HepG2 (cell line): ENCODE measurements around the gene PADI6. TPM values are rescaled to one million over a fixed set of nuclear protein-coding genes. Genes with fewer than 3 reads are reported as not detected.

ENCODE experiments used
- ELF1 ChIP-seq: sonication (generic); formaldehyde crosslinking; IDR thresholded peaks from 2 replicates; pipeline ENCODE4 v1.4.0; 2020; ENCODE audit warnings: missing genetic modification reagents
- HES4 ChIP-seq: sonication (generic); formaldehyde crosslinking; IDR thresholded peaks from 2 replicates; pipeline ENCODE4 v1.9.0; 2021; ENCODE audit warnings: mild to moderate bottlenecking, missing genetic modification reagents, borderline replicate concordance
- HNRNPK ChIP-seq: fragments of 200-400 bp; formaldehyde crosslinking; IDR thresholded peaks from 2 replicates; pipeline ENCODE4 v1.6.1; 2018; ENCODE audit warnings: low read length, low read depth, moderate library complexity, mild to moderate bottlenecking; ENCODE audit not compliant: poor library complexity, severe bottlenecking
- KMT2B ChIP-seq: IDR thresholded peaks from 2 replicates; pipeline ENCODE4 v1.6.1; 2016; ENCODE audit warnings: missing genetic modification reagents, missing compliant biosample characterization
- MIER3 ChIP-seq: IDR thresholded peaks from 2 replicates; pipeline ENCODE4 v1.6.1; 2016; ENCODE audit warnings: missing compliant biosample characterization, borderline replicate concordance
- NFE2L1 ChIP-seq: sonication (generic); formaldehyde crosslinking; IDR thresholded peaks from 2 replicates; pipeline ENCODE4 v1.4.0; 2020; ENCODE audit warnings: missing genetic modification reagents, mild to moderate bottlenecking, borderline replicate concordance
- RFX3 ChIP-seq: IDR thresholded peaks from 2 replicates; pipeline ENCODE4 v1.6.1; 2016; ENCODE audit warnings: missing biosample characterization, missing genetic modification reagents
- SIN3A ChIP-seq: IDR thresholded peaks from 2 replicates; pipeline ENCODE4 v1.6.1; 2011; ENCODE audit warnings: low read depth, mild to moderate bottlenecking, control low read depth, low read length, borderline replicate concordance
- STAT6 ChIP-seq: sonication (generic); formaldehyde crosslinking; IDR thresholded peaks from 2 replicates; pipeline ENCODE4 v1.4.0; 2020; ENCODE audit warnings: missing genetic modification reagents, mild to moderate bottlenecking, borderline replicate concordance
- TARDBP ChIP-seq: sonication (generic); formaldehyde crosslinking; IDR thresholded peaks from 2 replicates; pipeline ENCODE4 v1.8.0; 2022; ENCODE audit warnings: mild to moderate bottlenecking, missing genetic modification reagents
- ZFX ChIP-seq: sonication (generic); formaldehyde crosslinking; IDR thresholded peaks from 2 replicates; pipeline ENCODE4 v1.4.0; 2020; ENCODE audit warnings: mild to moderate bottlenecking, low read depth, missing genetic modification reagents, moderate library complexity
- ZMYM2 ChIP-seq: sonication (generic); formaldehyde crosslinking; IDR thresholded peaks from 2 replicates; pipeline ENCODE4 v1.8.0; 2022; ENCODE audit warnings: mild to moderate bottlenecking, missing genetic modification reagents
- ZNF18 ChIP-seq: sonication (generic); formaldehyde crosslinking; IDR thresholded peaks from 2 replicates; pipeline ENCODE4 v1.8.0; 2022; ENCODE audit warnings: mild to moderate bottlenecking, missing genetic modification reagents; ENCODE audit not compliant: insufficient replicate concordance
- polyA plus RNA-seq, 8 experiments: library from polyadenylated mRNA; depleted of rRNA in 3 of 8; stranded (reverse) in 7 of 8; unstranded in 1 of 8; fragments of >200 nt; fragmentation: Illumina TruSeq in 4 of 8; extraction: Trizol in 4 of 8; gene quantifications; 2 replicates each; pipeline versions ENCODE4 v1.2.1 to v1.2.3, GENCODE V29; 2011 to 2016; ENCODE audit warnings: low read depth in 4 of 8, missing spikeins in 1 of 8, mixed read lengths in 1 of 8; ENCODE audit not compliant: insufficient read depth in 1 of 8
- total RNA-seq, 5 experiments: library from RNA; depleted of rRNA; stranded (reverse); fragments of >200 nt; fragmentation: Illumina TruSeq; extraction: Trizol; gene quantifications; 2 replicates each; pipeline ENCODE4 v1.2.3, GENCODE V29; 2016; ENCODE audit warnings: low read depth in 1 of 5
- TF ChIP-seq, protein P1 (sequence below): sonication (generic); formaldehyde crosslinking; IDR thresholded peaks from 2 replicates; pipeline ENCODE4 v1.4.0; 2020; ENCODE audit warnings: mild to moderate bottlenecking, missing genetic modification reagents
- TF ChIP-seq, protein P2 (sequence below): sonication (generic); formaldehyde crosslinking; IDR thresholded peaks from 2 replicates; pipeline ENCODE4 v1.4.0; 2020; ENCODE audit warnings: missing genetic modification reagents, borderline replicate concordance
- TF ChIP-seq, protein P3 (sequence below): sonication (generic); formaldehyde crosslinking; IDR thresholded peaks from 2 replicates; pipeline ENCODE4 v1.8.1; 2022; ENCODE audit warnings: mild to moderate bottlenecking, missing genetic modification reagents

The PADI6 gene
- total and polyA plus RNA-seq, 2 of the 13 experiments (the other 11 are each of a cell fraction or from before 2014, with no cell fraction given), result not detected

- no peak for TF ChIP-seq STAT6 (CRISPR knock-in tag)
- no peak for TF ChIP-seq NFE2L1 (CRISPR knock-in tag)
- no peak for TF ChIP-seq KMT2B (CRISPR knock-in tag)
- TF ChIP-seq HNRNPK, result peak; percentile 30
- peak; percentile 29 for TF ChIP-seq ZNF18 (CRISPR knock-in tag)
- TF ChIP-seq, protein P1, sequence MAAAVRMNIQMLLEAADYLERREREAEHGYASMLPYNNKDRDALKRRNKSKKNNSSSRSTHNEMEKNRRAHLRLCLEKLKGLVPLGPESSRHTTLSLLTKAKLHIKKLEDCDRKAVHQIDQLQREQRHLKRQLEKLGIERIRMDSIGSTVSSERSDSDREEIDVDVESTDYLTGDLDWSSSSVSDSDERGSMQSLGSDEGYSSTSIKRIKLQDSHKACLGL (CRISPR knock-in tag), result no peak
- 0 out of 2 replicates have a peak, but pooled peaks have one; percentile 20 for TF ChIP-seq SIN3A
- TF ChIP-seq ELF1, result peak; percentile 40; the same call in 1 of the 2 replicates
- no peak for TF ChIP-seq HES4
- TF ChIP-seq ZFX (CRISPR knock-in tag), result peak; percentile 57
- TF ChIP-seq RFX3 (CRISPR knock-in tag), result no peak
- TF ChIP-seq MIER3 (CRISPR knock-in tag), result no peak
- TF ChIP-seq, protein P2, sequence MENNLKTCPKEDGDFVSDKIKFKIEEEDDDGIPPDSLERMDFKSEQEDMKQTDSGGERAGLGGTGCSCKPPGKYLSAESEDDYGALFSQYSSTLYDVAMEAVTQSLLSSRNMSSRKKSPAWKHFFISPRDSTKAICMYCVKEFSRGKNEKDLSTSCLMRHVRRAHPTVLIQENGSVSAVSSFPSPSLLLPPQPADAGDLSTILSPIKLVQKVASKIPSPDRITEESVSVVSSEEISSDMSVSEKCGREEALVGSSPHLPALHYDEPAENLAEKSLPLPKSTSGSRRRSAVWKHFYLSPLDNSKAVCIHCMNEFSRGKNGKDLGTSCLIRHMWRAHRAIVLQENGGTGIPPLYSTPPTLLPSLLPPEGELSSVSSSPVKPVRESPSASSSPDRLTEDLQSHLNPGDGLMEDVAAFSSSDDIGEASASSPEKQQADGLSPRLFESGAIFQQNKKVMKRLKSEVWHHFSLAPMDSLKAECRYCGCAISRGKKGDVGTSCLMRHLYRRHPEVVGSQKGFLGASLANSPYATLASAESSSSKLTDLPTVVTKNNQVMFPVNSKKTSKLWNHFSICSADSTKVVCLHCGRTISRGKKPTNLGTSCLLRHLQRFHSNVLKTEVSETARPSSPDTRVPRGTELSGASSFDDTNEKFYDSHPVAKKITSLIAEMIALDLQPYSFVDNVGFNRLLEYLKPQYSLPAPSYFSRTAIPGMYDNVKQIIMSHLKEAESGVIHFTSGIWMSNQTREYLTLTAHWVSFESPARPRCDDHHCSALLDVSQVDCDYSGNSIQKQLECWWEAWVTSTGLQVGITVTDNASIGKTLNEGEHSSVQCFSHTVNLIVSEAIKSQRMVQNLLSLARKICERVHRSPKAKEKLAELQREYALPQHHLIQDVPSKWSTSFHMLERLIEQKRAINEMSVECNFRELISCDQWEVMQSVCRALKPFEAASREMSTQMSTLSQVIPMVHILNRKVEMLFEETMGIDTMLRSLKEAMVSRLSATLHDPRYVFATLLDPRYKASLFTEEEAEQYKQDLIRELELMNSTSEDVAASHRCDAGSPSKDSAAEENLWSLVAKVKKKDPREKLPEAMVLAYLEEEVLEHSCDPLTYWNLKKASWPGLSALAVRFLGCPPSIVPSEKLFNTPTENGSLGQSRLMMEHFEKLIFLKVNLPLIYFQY (CRISPR knock-in tag), result no peak
- peak; percentile 25; the same call in 1 of the 2 replicates for TF ChIP-seq TARDBP (CRISPR knock-in tag)
- TF ChIP-seq, protein P3, sequence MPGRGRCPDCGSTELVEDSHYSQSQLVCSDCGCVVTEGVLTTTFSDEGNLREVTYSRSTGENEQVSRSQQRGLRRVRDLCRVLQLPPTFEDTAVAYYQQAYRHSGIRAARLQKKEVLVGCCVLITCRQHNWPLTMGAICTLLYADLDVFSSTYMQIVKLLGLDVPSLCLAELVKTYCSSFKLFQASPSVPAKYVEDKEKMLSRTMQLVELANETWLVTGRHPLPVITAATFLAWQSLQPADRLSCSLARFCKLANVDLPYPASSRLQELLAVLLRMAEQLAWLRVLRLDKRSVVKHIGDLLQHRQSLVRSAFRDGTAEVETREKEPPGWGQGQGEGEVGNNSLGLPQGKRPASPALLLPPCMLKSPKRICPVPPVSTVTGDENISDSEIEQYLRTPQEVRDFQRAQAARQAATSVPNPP (CRISPR knock-in tag), result 0 out of 2 replicates have a peak, but pooled peaks have one; percentile 38
- TF ChIP-seq ZMYM2 (CRISPR knock-in tag), result no peak
Observed at GRCh38 chr1:17438318-17439249, 66.6 kb downstream of the PADI6 start (continued).
